OCI-LY7 (cell line): ENCODE data around the gene TRIM26.
"Not testable (repeated sequence)": the region's sequence is repeated elsewhere in the genome, so short reads cannot be mapped to it uniquely, and the experiment has no call there.

Source experiments
- EZH2phosphoT487 ChIP-seq: fragments of 200-600 bp; sonication (generic); IDR thresholded peaks from 2 replicates; pipeline ENCODE4 v1.6.1; 2018; ENCODE audit warnings: low read depth, borderline replicate concordance, mild to moderate bottlenecking, mixed run types, antibody characterized with exemption, low read length, moderate library complexity, mixed read lengths
- TF ChIP-seq, protein P1 (sequence below): fragments of 200-600 bp; sonication (generic); conservative IDR thresholded peaks from 2 replicates; pipeline ENCODE4 v1.5.1; 2014; ENCODE audit warnings: mild to moderate bottlenecking, antibody characterized with exemption, low read length, moderate library complexity, mixed read lengths

- not testable (repeated sequence) for TF ChIP-seq EZH2phosphoT487
- TF ChIP-seq, protein P1, sequence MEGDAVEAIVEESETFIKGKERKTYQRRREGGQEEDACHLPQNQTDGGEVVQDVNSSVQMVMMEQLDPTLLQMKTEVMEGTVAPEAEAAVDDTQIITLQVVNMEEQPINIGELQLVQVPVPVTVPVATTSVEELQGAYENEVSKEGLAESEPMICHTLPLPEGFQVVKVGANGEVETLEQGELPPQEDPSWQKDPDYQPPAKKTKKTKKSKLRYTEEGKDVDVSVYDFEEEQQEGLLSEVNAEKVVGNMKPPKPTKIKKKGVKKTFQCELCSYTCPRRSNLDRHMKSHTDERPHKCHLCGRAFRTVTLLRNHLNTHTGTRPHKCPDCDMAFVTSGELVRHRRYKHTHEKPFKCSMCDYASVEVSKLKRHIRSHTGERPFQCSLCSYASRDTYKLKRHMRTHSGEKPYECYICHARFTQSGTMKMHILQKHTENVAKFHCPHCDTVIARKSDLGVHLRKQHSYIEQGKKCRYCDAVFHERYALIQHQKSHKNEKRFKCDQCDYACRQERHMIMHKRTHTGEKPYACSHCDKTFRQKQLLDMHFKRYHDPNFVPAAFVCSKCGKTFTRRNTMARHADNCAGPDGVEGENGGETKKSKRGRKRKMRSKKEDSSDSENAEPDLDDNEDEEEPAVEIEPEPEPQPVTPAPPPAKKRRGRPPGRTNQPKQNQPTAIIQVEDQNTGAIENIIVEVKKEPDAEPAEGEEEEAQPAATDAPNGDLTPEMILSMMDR = not testable (repeated sequence)
Observed at GRCh38 chr6:30221956-30222355, 8.8 kb upstream of the TRIM26 start.
